ENCODE measurements around the gene MVB12A. TPM values are rescaled to one million over a fixed set of nuclear protein-coding genes. Genes with fewer than 3 reads are reported as not detected.

The MVB12A gene
- 22.8 and 23.3 TPM in 2 replicates for total RNA-seq

DNA sequence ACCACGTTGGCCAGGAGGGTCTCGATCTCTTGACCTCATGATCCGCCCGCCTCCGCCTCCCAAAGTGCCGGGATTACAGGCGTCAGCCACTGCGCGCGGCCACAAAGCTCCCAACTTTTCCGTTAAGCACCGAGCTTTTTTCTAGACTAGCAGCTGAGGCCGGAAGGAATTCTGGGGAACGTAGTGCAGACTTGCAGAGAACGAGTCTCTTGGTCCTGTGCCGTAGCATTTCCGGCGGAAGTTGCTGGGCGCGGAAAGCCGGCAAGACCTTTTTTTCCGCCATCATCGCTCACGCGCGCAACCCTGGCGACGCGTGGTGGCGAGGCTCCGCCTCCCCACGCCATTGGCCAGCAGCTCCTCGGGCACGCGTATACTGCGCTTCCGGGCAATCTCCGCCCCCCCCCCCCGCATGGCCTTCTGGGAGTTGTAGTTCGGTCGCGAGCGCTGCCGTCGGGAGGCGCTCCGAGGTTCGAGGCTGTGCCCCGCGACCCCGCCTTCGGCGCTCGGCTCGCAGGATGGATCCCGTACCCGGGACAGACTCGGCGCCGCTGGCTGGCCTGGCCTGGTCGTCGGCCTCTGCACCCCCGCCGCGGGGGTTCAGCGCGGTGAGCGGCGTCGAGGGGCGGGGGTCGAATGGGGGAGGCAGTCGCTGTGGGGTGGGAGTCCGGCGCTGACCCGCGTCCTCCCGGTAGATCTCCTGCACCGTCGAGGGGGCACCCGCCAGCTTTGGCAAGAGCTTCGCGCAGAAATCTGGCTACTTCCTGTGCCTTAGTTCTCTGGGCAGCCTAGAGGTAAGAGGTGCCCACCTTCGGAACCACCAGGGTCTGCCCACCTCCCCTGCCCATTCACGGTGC, at the start of gene MVB12A:
TSS of gene MVB12A (plus strand) at position 427 of the 854 bp plus-strand sequence. CDS start at position 516, 89 bp downstream.
- Mint-ChIP-seq H3K4me3 (peak within 1 kb of the TSS; percentile 95), H3K9me3 (no peaks in the 10 kb centered on the region), H3K27me3 (no peaks in the 10 kb centered on the region), H3K4me1 (peaks cover 16% of the 10 kb centered on the region), H3K36me3 (ENCODE audit: low read depth) (peaks cover 26% of the 10 kb centered on the region), H3K27ac (peak within 1 kb of the TSS; percentile 93)
- TF ChIP-seq, protein P1, sequence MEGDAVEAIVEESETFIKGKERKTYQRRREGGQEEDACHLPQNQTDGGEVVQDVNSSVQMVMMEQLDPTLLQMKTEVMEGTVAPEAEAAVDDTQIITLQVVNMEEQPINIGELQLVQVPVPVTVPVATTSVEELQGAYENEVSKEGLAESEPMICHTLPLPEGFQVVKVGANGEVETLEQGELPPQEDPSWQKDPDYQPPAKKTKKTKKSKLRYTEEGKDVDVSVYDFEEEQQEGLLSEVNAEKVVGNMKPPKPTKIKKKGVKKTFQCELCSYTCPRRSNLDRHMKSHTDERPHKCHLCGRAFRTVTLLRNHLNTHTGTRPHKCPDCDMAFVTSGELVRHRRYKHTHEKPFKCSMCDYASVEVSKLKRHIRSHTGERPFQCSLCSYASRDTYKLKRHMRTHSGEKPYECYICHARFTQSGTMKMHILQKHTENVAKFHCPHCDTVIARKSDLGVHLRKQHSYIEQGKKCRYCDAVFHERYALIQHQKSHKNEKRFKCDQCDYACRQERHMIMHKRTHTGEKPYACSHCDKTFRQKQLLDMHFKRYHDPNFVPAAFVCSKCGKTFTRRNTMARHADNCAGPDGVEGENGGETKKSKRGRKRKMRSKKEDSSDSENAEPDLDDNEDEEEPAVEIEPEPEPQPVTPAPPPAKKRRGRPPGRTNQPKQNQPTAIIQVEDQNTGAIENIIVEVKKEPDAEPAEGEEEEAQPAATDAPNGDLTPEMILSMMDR (IDR thresholded peaks at IDR 0.05), result no peak
- ChIA-PET CTCF (interaction anchor here (0.7 to 1.6 kb wide), 4 partner anchors 15 to 437 kb away, joined by 3 to 5 read pairs (median 3); partner anchors contain the start of genes BST2 and DDA1), POLR2A (interaction anchor here (0.5 to 2.9 kb wide), 22 partner anchors 8 to 751 kb away, joined by 3 to 60 read pairs (median 4); partner anchors contain the start of genes ANO8, BST2, JAK3 and MRPL34)
- ATAC-seq (ENCODE audit: low read depth) (peak; percentile 97), DNase-seq (peak; percentile 91)
- intact Hi-C loops (cut with micrococcal nuclease), result loop anchor here (1.0 to 2.0 kb wide), 6 partner anchors 15 to 111 kb away; partner anchors contain the start of genes BST2, DDA1, GTPBP3 and SLC27A1

DNA sequence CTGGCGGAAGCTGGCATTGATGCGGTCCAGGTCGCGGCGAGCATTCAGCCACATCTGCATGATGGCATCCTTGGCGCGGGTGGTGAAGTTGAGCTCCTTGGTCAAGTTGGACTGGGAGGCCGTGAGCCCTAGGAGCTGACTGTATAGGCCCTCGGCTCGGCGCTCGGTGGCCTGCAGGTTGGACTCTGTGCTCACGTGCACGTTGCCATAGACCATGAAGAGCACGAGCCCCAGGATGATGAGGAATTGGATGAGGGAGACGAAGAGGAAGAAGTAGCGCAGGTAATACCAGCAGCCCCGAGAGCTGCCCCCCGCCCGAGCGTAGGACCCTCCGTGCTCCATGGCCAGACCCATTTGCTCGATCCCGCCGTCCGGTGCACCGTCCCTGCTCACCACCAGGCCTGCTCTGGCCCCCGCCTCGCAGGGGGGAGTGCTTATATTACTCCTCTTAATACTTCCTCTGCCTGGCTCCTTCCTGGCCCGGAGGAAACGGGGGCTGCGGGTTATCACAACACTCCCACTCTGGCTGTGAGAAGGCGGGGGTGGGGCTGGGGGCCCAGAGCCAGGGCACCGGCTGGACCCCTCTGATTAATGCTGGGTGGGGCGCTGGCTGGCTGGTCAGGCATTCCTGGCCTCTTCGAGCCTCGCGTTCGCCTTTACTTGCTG, 42.8 kb upstream of the MVB12A start, which contains the start of gene PLVAP:
TSS of gene PLVAP (minus strand) at position 408 of the 666 bp plus-strand sequence. CDS start at position 354, 54 bp downstream.
- Mint-ChIP-seq H3K4me1 (peaks cover 24% of the 10 kb centered on the region), H3K27me3 (peaks cover 20% of the 10 kb centered on the region), H3K4me3 (no peak within 1 kb of the TSS), H3K36me3 (ENCODE audit: low read depth) (no peaks in the 10 kb centered on the region), H3K9me3 (peaks cover 3% of the 10 kb centered on the region), H3K27ac (no peak within 1 kb of the TSS)
- ChIA-PET CTCF (interaction anchor here (1.1 kb wide), 1 partner anchor 9 kb away, joined by 4 read pairs; no protein-coding TSS in a partner anchor), POLR2A (no interaction called here)
- intact Hi-C loops (cut with micrococcal nuclease), result no loop called here
- TF ChIP-seq, protein P1 (IDR thresholded peaks at IDR 0.05), result no peak
- ATAC-seq (ENCODE audit: low read depth) (no peak), DNase-seq (no peak)

DNA sequence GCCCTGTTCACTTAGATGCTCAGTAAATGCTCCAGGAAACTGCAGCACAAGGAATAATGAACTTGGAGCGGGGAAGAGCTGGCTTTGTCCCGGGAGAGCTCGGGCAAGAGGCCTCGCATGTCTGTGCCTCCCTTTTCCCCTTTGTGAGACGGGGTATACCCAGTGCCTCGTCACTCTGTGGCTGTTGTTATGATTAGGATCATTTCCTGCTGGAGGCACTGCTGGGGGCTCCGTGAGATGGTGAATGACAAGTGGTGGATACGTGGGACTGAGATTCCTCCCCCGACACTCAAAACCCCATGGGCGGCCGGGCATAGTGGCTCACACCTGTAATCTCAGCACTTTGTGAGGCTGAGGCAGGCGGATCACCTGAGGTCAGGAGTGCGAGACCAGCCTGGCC, 41.6 kb upstream of the MVB12A start:
- TF ChIP-seq, protein P1 (IDR thresholded peaks at IDR 0.05), result no peak

DNA sequence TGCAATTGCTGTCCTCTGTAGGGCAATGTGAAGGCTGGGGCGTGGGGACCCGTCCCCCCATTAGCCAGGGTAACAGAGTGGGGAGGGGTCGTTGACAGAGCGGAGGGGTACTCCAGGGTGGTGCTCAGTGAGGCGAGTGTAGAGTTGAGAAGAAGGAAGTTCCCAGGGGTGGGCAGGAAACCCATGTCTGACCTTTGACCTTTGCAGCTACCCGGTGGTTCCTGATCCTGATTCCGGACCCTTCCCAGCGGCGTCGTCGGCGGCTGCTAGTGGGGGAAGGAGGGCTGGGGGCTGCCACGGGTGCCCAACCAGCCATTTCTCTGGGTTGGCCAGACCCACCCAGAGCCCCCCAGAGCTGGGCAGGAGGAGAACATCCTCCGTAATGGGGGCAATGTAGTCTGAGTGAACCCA, 40.6 kb upstream of the MVB12A start:
- H3K4me1 Mint-ChIP-seq, result peaks cover 29% of the 10 kb centered on the region
- peaks cover 3% of the 10 kb centered on the region for H3K9me3 Mint-ChIP-seq
- ChIA-PET POLR2A (interaction anchor here (0.6 kb wide), 1 partner anchor 114 kb away, joined by 8 read pairs; no protein-coding TSS in a partner anchor), CTCF (no interaction called here)
- ATAC-seq (ENCODE audit: low read depth) (no peak), DNase-seq (no peak)
- peaks cover 18% of the 10 kb centered on the region for H3K27me3 Mint-ChIP-seq
- TF ChIP-seq, protein P1 (IDR thresholded peaks at IDR 0.05), result no peak
- no peak overlapping the region for H3K4me3 Mint-ChIP-seq
- H3K36me3 Mint-ChIP-seq (ENCODE audit: low read depth), result no peaks in the 10 kb centered on the region
- no peak overlapping the region for H3K27ac Mint-ChIP-seq
- intact Hi-C loops (cut with micrococcal nuclease), result no loop called here

More for the DNA sequence above, 41.6 kb upstream of the MVB12A start:
- Mint-ChIP-seq H3K27ac (no peak overlapping the region), H3K36me3 (ENCODE audit: low read depth) (no peaks in the 10 kb centered on the region), H3K27me3 (peaks cover 20% of the 10 kb centered on the region), H3K9me3 (peaks cover 3% of the 10 kb centered on the region), H3K4me1 (peaks cover 27% of the 10 kb centered on the region), H3K4me3 (no peak overlapping the region)
- ChIA-PET POLR2A (interaction anchor here (0.6 kb wide), 1 partner anchor 139 kb away, joined by 3 read pairs; no protein-coding TSS in a partner anchor), CTCF (no interaction called here)
- ATAC-seq (ENCODE audit: low read depth) (no peak), DNase-seq (no peak)
- intact Hi-C loops (cut with micrococcal nuclease), result no loop called here
